ENCODE measurements around the gene DCTN3. TPM values are rescaled to one million over a fixed set of nuclear protein-coding genes. Genes with fewer than 3 reads are reported as not detected.

DCTN3 gene
- total and polyA plus RNA-seq, 2 donors (not counting 3 experiments of a cell fraction or from before 2014, with no cell fraction given): 91.0 to 170 TPM

GRCh38 chr9:34629491-34629808, 9.2 kb upstream of the DCTN3 start:
- Histone ChIP-seq H3K36me3 (ENCODE audit: control insufficient read depth in 2 of 2, extremely low read depth in 1 of 2, insufficient read depth in 2 of 2, low read length in 2 of 2) (no peaks in the 10 kb centered on the region), H3K9me1 (replicated peaks; ENCODE audit: control insufficient read depth, extremely low read depth, insufficient read depth, low read length) (no peaks in the 10 kb centered on the region), H3K9me3 (replicated peaks; ENCODE audit: control insufficient read depth, insufficient read depth, low read length) (no peaks in the 10 kb centered on the region), H2AFZ (ENCODE audit: low read depth, low read length) (no peak overlapping the region), H3K27me3 (ENCODE audit: control insufficient read depth in 2 of 2, insufficient read depth in 2 of 2, low read length in 2 of 2) (peaks cover 60 to 68% of the 10 kb centered on the region in 2 experiments), H4K20me1 (replicated peaks; ENCODE audit: control insufficient read depth, extremely low read depth, insufficient read depth, low read length) (no peaks in the 10 kb centered on the region), H3K4me1 (ENCODE audit: control insufficient read depth, extremely low read depth, insufficient read depth, low read length) (peaks cover 7% of the 10 kb centered on the region), H3K9ac (replicated peaks; ENCODE audit: extremely low read depth, insufficient read depth, low read length) (no peak overlapping the region), H3K27ac (ENCODE audit: insufficient read depth, low read depth, low read length) (no peak overlapping the region), H3K4me3 (replicated peaks in 1 of 3; ENCODE audit: insufficient read depth in 1 of 3, low read depth in 1 of 3, low read length in 3 of 3) (no peak overlapping the region), H3K79me2 (ENCODE audit: control insufficient read depth, insufficient read depth, low read length) (no peaks in the 10 kb centered on the region), H3K4me2 (ENCODE audit: insufficient read depth, low read length) (no peak overlapping the region)
- TF ChIP-seq EZH2 (IDR thresholded peaks at IDR 0.05; ENCODE audit: borderline replicate concordance, low read depth, low read length, severe bottlenecking) (no peak), FOS (IDR thresholded peaks at IDR 0.05; ENCODE audit: borderline replicate concordance, insufficient read depth, low read length) (no peak)
- dilution Hi-C loops (cut with MboI; ENCODE audit: extremely low pct_ligation_motif_present, low sequenced_read_pairs): no loop called here
- ChIA-PET CTCF (interaction anchor here (1.2 kb wide), 1 partner anchor 17 kb away, joined by 5 read pairs; the partner anchor contains the start of gene RPP25L), POLR2A (no interaction called here)
- no peak for FAIRE-seq
- no peak for DNase-seq (ENCODE audit: low read depth, low spot score)
- intact Hi-C loops (cut with micrococcal nuclease): no loop called here
- BruUV-seq (replicated peaks): no TSS peak

- H3K4me3 ChIP-seq (replicated peaks in 1 of 3; ENCODE audit: insufficient read depth in 1 of 3, low read depth in 1 of 3, low read length in 3 of 3): peak within 1 kb of the TSS in 1 of 3 experiments; percentile 18
- H3K27me3 ChIP-seq (ENCODE audit: control insufficient read depth in 2 of 2, insufficient read depth in 2 of 2, low read length in 2 of 2): peaks cover 63 to 74% of the 10 kb centered on the region in 2 experiments
- BruUV-seq (replicated peaks): no TSS peak
- H4K20me1 ChIP-seq (replicated peaks; ENCODE audit: control insufficient read depth, extremely low read depth, insufficient read depth, low read length): no peaks in the 10 kb centered on the region
- peak within 1 kb of the TSS; percentile 32 for H3K4me2 ChIP-seq (ENCODE audit: insufficient read depth, low read length)
- no peaks in the 10 kb centered on the region for H3K9me3 ChIP-seq (replicated peaks; ENCODE audit: control insufficient read depth, insufficient read depth, low read length)
- no peaks in the 10 kb centered on the region for H3K36me3 ChIP-seq (ENCODE audit: control insufficient read depth in 2 of 2, extremely low read depth in 1 of 2, insufficient read depth in 2 of 2, low read length in 2 of 2)
- TF ChIP-seq POLR2AphosphoS5 (IDR thresholded peaks at IDR 0.05; ENCODE audit: insufficient read depth, low read depth, low read length) (no peak), CTCF (IDR thresholded peaks at IDR 0.05; ENCODE audit: extremely low read depth in 1 of 2, insufficient read depth in 1 of 2, low read depth in 1 of 2, low read length in 2 of 2) (no peak), POLR2A (IDR thresholded peaks at IDR 0.05; ENCODE audit: low read depth, low read length) (no peak), GATA2 (IDR thresholded peaks at IDR 0.05; ENCODE audit: insufficient read depth, insufficient read length, low read depth, low read length) (no peak), EZH2 (IDR thresholded peaks at IDR 0.05; ENCODE audit: borderline replicate concordance, low read depth, low read length, severe bottlenecking) (peak; percentile 98), FOS (IDR thresholded peaks at IDR 0.05; ENCODE audit: borderline replicate concordance, insufficient read depth, low read length) (no peak), MYC (IDR thresholded peaks at IDR 0.05; ENCODE audit: low read depth, low read length) (no peak)
- ChIA-PET POLR2A (no interaction called here), CTCF (interaction anchor here (1.2 kb wide), 1 partner anchor 17 kb away, joined by 5 read pairs; the partner anchor contains the start of gene RPP25L)
- dilution Hi-C loops (cut with MboI; ENCODE audit: extremely low pct_ligation_motif_present, low sequenced_read_pairs) (no loop called here), intact Hi-C loops (cut with micrococcal nuclease) (no loop called here)
- no peak within 1 kb of the TSS for H3K9ac ChIP-seq (replicated peaks; ENCODE audit: extremely low read depth, insufficient read depth, low read length)
- H2AFZ ChIP-seq (ENCODE audit: low read depth, low read length): peak within 1 kb of the TSS; percentile 18
- FAIRE-seq: no peak
- peaks cover 7% of the 10 kb centered on the region for H3K4me1 ChIP-seq (ENCODE audit: control insufficient read depth, extremely low read depth, insufficient read depth, low read length)
- no peaks in the 10 kb centered on the region for H3K79me2 ChIP-seq (ENCODE audit: control insufficient read depth, insufficient read depth, low read length)
- H3K9me1 ChIP-seq (replicated peaks; ENCODE audit: control insufficient read depth, extremely low read depth, insufficient read depth, low read length): no peaks in the 10 kb centered on the region
- no peak within 1 kb of the TSS for H3K27ac ChIP-seq (ENCODE audit: insufficient read depth, low read depth, low read length)
- no peak for DNase-seq (ENCODE audit: low read depth, low spot score)
These were observed 8.6 kb upstream of the DCTN3 start, which contains the start of gene ARID3C for GRCh38 chr9:34628656-34629490. Gene ARID3C, minus strand, starts transcription at chr9:34629066. Its CDS starts 1,052 bp downstream, at chr9:34628014.
